ENCODE data around the gene LARGE1. TPM values are rescaled to one million over a fixed set of nuclear protein-coding genes. Genes with fewer than 3 reads are reported as not detected.

LARGE1 gene
- total RNA-seq, 4 donors from 2014 or later: 24.9 to 51.0 (median 32.7) TPM

- WGBS, 2 donors: 94 to 95% methylated on average over 1 of the region's 1 CpG
- Histone ChIP-seq H3K27ac (no peak overlapping the region), H3K9me3 (no peaks in the 10 kb centered on the region), H3K4me3 (no peak overlapping the region), H3K36me3 (peaks cover 0 to 25% (median 0%) of the 10 kb centered on the region in 3 donors), H3K27me3 (no peaks in the 10 kb centered on the region), H3K4me1 (peaks cover 0 to 6% (median 0%) of the 10 kb centered on the region in 4 donors)
- no peak for DNase-seq (ENCODE audit: low spot score in 2 of 2)
- no peak for TF ChIP-seq EP300 (IDR thresholded peaks at IDR 0.05)
- no peak for TF ChIP-seq POLR2A (IDR thresholded peaks at IDR 0.05)
- TF ChIP-seq CTCF (IDR thresholded peaks at IDR 0.05): no peak
These were observed 589.3 kb downstream of the LARGE1 start for GRCh38 chr22:33331017-33331416.

- no peak for DNase-seq (ENCODE audit: low spot score in 2 of 2)
- Histone ChIP-seq H3K36me3 (peaks cover 0 to 20% (median 0%) of the 10 kb centered on the region in 3 donors), H3K27ac (no peak overlapping the region), H3K4me3 (no peak overlapping the region), H3K9me3 (no peaks in the 10 kb centered on the region), H3K27me3 (no peaks in the 10 kb centered on the region), H3K4me1 (peaks cover 0 to 6% (median 0%) of the 10 kb centered on the region in 4 donors)
- no peak for TF ChIP-seq CTCF (IDR thresholded peaks at IDR 0.05)
- no peak for TF ChIP-seq POLR2A (IDR thresholded peaks at IDR 0.05)
- no peak for TF ChIP-seq EP300 (IDR thresholded peaks at IDR 0.05)
- WGBS, 2 donors: 92 to 93% methylated on average over 2 of the region's 2 CpGs
These were observed 589.7 kb downstream of the LARGE1 start for GRCh38 chr22:33330534-33330933.

GRCh38 chr22:33329398-33329797 is 590.9 kb downstream of the LARGE1 start:
- Histone ChIP-seq H3K4me3 (no peak overlapping the region), H3K27me3 (no peaks in the 10 kb centered on the region), H3K4me1 (no peaks in the 10 kb centered on the region), H3K27ac (no peak overlapping the region), H3K9me3 (no peaks in the 10 kb centered on the region), H3K36me3 (peaks cover 0 to 11% (median 0%) of the 10 kb centered on the region in 3 donors)
- DNase-seq (ENCODE audit: low spot score in 2 of 2): no peak
- 74 to 79% methylated on average over 3 of the region's 3 CpGs for WGBS, 2 donors
- no peak for TF ChIP-seq CTCF (IDR thresholded peaks at IDR 0.05)
- no peak for TF ChIP-seq EP300 (IDR thresholded peaks at IDR 0.05)
- TF ChIP-seq POLR2A (IDR thresholded peaks at IDR 0.05): no peak

- no peak overlapping the region for H3K27ac ChIP-seq
- peaks cover 0 to 11% (median 0%) of the 10 kb centered on the region in 3 donors for H3K36me3 ChIP-seq
- H3K9me3 ChIP-seq: no peaks in the 10 kb centered on the region
- TF ChIP-seq POLR2A (IDR thresholded peaks at IDR 0.05): no peak
- TF ChIP-seq CTCF (IDR thresholded peaks at IDR 0.05): no peak
- TF ChIP-seq EP300 (IDR thresholded peaks at IDR 0.05): no peak
- DNase-seq (ENCODE audit: low spot score in 2 of 2): no peak
- no peak overlapping the region for H3K4me3 ChIP-seq
- H3K27me3 ChIP-seq: no peaks in the 10 kb centered on the region
- 84 to 90% methylated on average over 2 of the region's 2 CpGs for WGBS, 2 donors
- H3K4me1 ChIP-seq: no peaks in the 10 kb centered on the region
These were observed 591.4 kb downstream of the LARGE1 start for GRCh38 chr22:33328789-33329296.

- peaks cover 0 to 18% (median 0%) of the 10 kb centered on the region in 3 donors for H3K36me3 ChIP-seq
- TF ChIP-seq EP300 (IDR thresholded peaks at IDR 0.05): no peak
- TF ChIP-seq POLR2A (IDR thresholded peaks at IDR 0.05): no peak
- TF ChIP-seq CTCF (IDR thresholded peaks at IDR 0.05): no peak
- 91 to 95% methylated on average over 9 of the region's 9 CpGs for WGBS, 2 donors
These were observed 592.9 kb downstream of the LARGE1 start for GRCh38 chr22:33327348-33327860.

More at GRCh38 chr22:33327348-33327860, 592.9 kb downstream of the LARGE1 start:
- Histone ChIP-seq H3K9me3 (no peaks in the 10 kb centered on the region), H3K4me1 (no peaks in the 10 kb centered on the region), H3K4me3 (no peak overlapping the region), H3K27ac (no peak overlapping the region), H3K27me3 (no peaks in the 10 kb centered on the region)
- no peak for DNase-seq (ENCODE audit: low spot score in 2 of 2)

All from tibial nerve (tissue), 4 donors.